WTC11 (cell line): Measurements from ENCODE around the gene SCUBE1. TPM values are rescaled to one million over a fixed set of nuclear protein-coding genes. Genes with fewer than 3 reads are reported as not detected.

Experiments
- total RNA-seq: library from RNA; stranded (reverse); gene quantifications from 3 replicates; pipeline ENCODE4 v1.2.3, GENCODE V29; 2021

Gene SCUBE1
- total RNA-seq, 1 experiment from 2014 or later: 6.9 TPM

Other genes with a start within 250 kb of the SCUBE1 start
- 3.0 to 3.9 TPM (median 3.2 TPM) in 3 replicates for gene BIK, start 232.6 kb downstream of the SCUBE1 start, total RNA-seq
- gene MCAT, start 200.0 kb downstream of the SCUBE1 start, total RNA-seq: 16.2 to 18.5 TPM (median 16.6 TPM) in 3 replicates
- gene TSPO, start 191.8 kb downstream of the SCUBE1 start, total RNA-seq: 21.9 to 28.6 TPM (median 23.8 TPM) in 3 replicates
- gene TTLL12, start 156.2 kb downstream of the SCUBE1 start, total RNA-seq: 129 to 134 TPM (median 129 TPM) in 3 replicates
- gene MPPED1, start 68.6 kb upstream of the SCUBE1 start, total RNA-seq: 0.16 to 0.35 TPM (median 0.21 TPM) in 3 replicates